NCI-H146 (cell line): ENCODE results near the gene CDNF.

Experiments
- DNase-seq: peaks from one replicate; lab custom pipeline; 2025; lab: John Stamatoyannopoulos, UW

Gene CDNF

GRCh38 chr10:14787938-14788337 lies 49.9 kb downstream of the CDNF start:
- DNase-seq = no peak

DNA sequence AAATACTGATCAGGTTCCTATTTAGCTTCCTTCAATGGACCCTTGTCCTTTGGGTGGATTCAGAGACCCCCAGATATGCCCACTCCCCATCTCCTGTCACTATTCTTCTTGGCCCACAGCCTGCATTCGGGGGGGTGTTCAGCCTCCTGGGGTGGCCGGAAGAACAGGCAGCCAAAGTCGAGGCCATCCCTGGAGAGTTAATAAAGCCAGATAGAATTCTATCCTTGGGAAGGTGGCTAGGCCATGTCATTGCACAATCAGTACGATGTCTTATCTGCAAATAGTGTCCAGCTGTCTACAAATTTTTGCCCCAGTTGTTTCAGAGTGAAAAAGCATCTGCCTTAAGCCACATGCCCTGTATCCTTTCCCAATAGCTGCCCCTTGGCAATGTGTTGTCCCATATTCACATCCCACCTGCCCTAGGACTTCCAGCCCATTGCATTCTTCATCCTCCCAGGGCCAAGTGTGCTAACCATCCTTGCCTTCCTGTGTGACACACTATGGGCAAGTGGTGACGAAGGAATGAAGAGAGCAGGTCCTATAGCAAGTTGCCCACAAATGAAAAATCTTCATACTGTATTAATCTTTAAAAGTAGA lies 53.3 kb downstream of the CDNF start:
- no peak for DNase-seq

DNA sequence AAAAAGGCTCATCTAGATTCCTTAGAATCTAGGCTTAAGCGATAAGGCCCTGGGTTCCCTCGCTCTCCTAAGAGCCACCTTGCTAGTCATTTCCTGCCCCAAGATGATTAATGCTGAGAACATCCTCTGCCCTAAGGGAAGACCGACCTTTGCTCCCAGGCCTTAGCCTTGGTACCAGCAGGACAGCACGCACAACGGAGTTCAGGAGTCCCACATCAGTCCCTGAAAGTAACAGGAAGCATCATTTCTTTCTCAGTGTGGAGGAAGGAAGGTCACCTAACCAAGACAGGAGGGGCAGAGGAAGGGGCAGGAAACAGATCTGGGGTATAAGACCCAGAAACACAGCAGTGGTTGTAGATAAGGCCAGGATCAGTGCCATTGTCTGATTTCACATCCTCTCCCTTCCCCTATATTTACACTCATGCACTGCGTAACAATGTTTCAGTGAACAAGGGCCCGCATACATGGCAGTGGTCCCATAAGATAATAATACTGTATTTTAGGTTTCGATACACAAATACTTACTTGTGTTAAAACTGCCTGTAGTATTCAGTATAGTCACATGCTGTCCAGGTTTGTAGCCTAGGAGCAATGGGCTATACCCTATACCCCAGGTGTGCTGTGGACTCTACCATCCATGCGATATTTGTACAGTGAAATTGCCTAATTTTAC lies 55.0 kb downstream of the CDNF start:
- DNase-seq = no peak

DNA sequence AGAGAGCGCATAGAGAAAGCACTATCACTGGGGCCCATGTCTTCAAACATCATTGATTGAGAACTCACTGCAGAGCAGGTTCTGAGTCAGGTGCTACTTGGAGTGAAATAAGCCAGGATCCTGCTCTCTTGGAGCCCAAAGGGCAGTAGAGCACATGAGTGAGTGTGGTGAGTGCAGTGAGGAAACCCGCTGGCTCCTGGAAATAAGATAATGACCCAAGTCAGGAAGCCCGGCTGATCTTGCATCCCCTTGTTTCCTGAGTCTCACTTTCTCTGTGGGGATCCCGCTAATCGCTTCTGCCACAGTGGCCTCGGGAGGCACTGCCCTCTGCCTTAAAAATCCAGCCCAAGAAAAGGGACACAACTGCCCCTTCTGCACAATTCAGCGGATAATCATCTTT lies 56.1 kb downstream of the CDNF start:
- DNase-seq = no peak

DNA sequence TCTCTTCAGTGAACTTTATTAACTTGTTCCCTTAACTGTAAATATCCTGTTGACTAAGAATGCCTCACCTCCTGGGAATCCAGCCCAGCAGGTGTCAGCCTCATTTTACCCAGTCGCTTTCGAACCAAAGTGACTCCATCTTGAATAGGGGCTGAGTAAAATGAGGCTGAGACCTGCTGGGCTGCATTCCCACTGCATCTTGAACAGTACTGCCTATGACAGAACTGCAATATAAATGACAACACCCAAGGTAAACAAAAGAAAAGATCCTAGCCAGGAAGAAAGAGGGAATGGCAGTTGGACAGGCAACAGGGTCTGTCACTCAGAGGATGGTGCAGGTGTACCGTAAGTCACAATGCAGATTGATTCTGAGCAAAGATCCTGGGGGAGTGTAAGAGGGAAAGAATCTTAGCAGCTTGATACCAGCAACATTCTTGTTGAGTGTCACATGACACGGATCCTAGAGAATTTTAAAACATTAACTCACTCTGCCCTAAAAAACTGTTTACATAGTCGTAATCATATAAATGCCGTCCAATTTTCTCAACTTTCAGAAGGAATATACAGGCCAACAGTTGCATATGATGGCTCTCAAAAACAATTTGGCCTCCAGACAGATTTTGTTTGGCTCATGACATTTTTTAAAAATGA lies 58.7 kb downstream of the CDNF start:
- no peak for DNase-seq

DNA sequence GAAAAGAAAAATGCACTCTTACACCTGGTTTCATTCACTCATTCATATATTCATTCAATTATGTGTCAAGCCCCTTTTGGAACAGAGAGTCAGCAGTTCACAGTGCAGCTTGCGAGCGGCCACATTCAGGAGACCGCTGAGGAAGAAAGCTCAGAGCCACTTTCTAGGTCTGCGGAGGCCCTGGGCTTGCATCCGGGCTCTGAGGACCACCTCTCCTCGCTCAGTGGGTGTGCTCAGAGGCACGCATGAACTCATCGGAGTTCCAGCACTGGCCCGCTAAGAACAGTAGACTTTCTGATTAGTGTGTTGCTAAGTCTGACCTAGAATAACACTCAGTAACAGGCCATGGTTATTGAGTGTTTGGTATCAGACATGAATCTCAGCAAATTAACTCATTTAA lies 61.3 kb downstream of the CDNF start:
- DNase-seq = no peak

DNA sequence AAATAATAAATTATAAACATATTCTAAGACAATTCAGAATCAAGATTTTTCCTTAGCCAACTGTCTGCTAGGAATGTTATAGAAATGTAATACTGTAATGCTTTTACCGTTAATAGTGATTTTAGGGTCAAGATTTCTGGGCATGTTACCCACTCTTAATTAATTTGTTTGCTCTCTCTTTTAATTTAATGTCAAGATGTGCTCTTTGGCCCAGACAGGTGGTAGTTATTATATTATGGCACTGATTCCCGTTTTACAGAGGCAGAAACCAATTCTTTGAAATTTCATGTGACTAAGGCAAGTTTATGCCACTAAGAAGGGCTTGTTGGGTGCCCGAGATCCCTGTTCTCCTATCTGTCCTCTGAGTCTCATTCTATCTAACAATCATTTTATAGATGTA lies 62.2 kb downstream of the CDNF start:
- no peak for DNase-seq

- no peak for DNase-seq
These were observed 63.0 kb downstream of the CDNF start, which contains the start of gene FAM107B for GRCh38 chr10:14774797-14775196. FAM107B (minus strand) TSS chr10:14774897; CDS start chr10:14774663, 234 bp downstream.

GRCh38 chr10:14774214-14774580 lies 63.6 kb downstream of the CDNF start:
- DNase-seq = no peak

- DNase-seq = no peak
These were observed 64.2 kb downstream of the CDNF start for GRCh38 chr10:14773551-14774213.

DNA sequence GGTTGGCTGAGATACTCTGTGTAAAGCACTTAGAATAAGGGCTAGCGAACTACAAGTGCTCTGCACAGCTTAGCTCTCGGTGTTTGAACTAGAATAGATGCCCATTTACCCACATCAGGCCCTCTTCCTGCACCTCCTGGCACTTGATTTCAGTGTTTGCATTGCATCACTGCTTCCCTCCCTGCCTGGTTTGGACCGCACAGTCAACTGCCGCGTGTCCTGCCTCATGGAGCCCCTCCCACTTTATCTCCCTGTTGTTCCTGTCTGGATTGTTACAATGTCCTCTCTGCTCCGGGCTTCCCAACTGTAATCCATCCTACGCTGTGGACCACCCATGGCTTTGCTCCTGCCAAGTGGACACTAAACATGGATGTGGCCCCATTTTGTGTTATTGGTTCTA lies 65.4 kb downstream of the CDNF start:
- peak; percentile 21 for DNase-seq

- DNase-seq = no peak
These were observed 66.9 kb downstream of the CDNF start for GRCh38 chr10:14770927-14771326.
